Measurements from ENCODE around the gene CPE.

The CPE gene

GRCh38 chr4:165506849-165507248 is 128.0 kb downstream of the CPE start (continued):
- TF ChIP-seq ARNTL (CRISPR knock-in tag; IDR thresholded peaks at IDR 0.05; ENCODE audit: borderline replicate concordance, low read depth): no peak
- TF ChIP-seq, protein P1, sequence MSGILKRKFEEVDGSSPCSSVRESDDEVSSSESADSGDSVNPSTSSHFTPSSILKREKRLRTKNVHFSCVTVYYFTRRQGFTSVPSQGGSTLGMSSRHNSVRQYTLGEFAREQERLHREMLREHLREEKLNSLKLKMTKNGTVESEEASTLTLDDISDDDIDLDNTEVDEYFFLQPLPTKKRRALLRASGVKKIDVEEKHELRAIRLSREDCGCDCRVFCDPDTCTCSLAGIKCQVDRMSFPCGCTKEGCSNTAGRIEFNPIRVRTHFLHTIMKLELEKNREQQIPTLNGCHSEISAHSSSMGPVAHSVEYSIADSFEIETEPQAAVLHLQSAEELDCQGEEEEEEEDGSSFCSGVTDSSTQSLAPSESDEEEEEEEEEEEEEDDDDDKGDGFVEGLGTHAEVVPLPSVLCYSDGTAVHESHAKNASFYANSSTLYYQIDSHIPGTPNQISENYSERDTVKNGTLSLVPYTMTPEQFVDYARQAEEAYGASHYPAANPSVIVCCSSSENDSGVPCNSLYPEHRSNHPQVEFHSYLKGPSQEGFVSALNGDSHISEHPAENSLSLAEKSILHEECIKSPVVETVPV (CRISPR knock-in tag; IDR thresholded peaks at IDR 0.05): no peak
- TF ChIP-seq ZC3H10 (CRISPR knock-in tag; IDR thresholded peaks at IDR 0.05): no peak
- no peak for TF ChIP-seq SNAI2 (CRISPR knock-in tag; IDR thresholded peaks at IDR 0.05)
- TF ChIP-seq, protein P2, sequence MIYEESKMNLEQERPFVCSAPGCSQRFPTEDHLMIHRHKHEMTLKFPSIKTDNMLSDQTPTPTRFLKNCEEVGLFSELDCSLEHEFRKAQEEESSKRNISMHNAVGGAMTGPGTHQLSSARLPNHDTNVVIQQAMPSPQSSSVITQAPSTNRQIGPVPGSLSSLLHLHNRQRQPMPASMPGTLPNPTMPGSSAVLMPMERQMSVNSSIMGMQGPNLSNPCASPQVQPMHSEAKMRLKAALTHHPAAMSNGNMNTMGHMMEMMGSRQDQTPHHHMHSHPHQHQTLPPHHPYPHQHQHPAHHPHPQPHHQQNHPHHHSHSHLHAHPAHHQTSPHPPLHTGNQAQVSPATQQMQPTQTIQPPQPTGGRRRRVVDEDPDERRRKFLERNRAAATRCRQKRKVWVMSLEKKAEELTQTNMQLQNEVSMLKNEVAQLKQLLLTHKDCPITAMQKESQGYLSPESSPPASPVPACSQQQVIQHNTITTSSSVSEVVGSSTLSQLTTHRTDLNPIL (CRISPR knock-in tag; IDR thresholded peaks at IDR 0.05; ENCODE audit: low read depth): no peak
- no peak for TF ChIP-seq ZNF565 (CRISPR knock-in tag; conservative IDR thresholded peaks at IDR 0.05; ENCODE audit: low read depth)
- no peak for TF ChIP-seq ZNF8 (CRISPR knock-in tag; IDR thresholded peaks at IDR 0.05)
- TF ChIP-seq RARB (CRISPR knock-in tag; IDR thresholded peaks at IDR 0.05): no peak
- TF ChIP-seq PPARA (CRISPR knock-in tag; IDR thresholded peaks at IDR 0.05; ENCODE audit: borderline replicate concordance): no peak
- TF ChIP-seq GLIS3 (CRISPR knock-in tag; IDR thresholded peaks at IDR 0.05): no peak

GRCh38 chr4:165507381-165507780 is 128.6 kb downstream of the CPE start:
- no peak for ATAC-seq
- no peak for TF ChIP-seq ZNF565 (CRISPR knock-in tag; conservative IDR thresholded peaks at IDR 0.05; ENCODE audit: low read depth)
- no peak for TF ChIP-seq TCF4 (CRISPR knock-in tag; IDR thresholded peaks at IDR 0.05; ENCODE audit: borderline replicate concordance)
- no peak for TF ChIP-seq ZFP3 (CRISPR knock-in tag; IDR thresholded peaks at IDR 0.05)
- no peak for TF ChIP-seq ARNTL (CRISPR knock-in tag; IDR thresholded peaks at IDR 0.05; ENCODE audit: borderline replicate concordance, low read depth)
- TF ChIP-seq, protein P2 (CRISPR knock-in tag; IDR thresholded peaks at IDR 0.05; ENCODE audit: low read depth): no peak
- TF ChIP-seq RARB (CRISPR knock-in tag; IDR thresholded peaks at IDR 0.05): no peak
- TF ChIP-seq, protein P3, sequence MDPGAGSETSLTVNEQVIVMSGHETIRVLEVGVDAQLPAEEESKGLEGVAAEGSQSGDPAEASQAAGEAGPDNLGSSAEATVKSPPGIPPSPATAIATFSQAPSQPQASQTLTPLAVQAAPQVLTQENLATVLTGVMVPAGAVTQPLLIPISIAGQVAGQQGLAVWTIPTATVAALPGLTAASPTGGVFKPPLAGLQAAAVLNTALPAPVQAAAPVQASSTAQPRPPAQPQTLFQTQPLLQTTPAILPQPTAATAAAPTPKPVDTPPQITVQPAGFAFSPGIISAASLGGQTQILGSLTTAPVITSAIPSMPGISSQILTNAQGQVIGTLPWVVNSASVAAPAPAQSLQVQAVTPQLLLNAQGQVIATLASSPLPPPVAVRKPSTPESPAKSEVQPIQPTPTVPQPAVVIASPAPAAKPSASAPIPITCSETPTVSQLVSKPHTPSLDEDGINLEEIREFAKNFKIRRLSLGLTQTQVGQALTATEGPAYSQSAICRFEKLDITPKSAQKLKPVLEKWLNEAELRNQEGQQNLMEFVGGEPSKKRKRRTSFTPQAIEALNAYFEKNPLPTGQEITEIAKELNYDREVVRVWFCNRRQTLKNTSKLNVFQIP (CRISPR knock-in tag; IDR thresholded peaks at IDR 0.05; ENCODE audit: borderline replicate concordance, low read depth): no peak
- TF ChIP-seq ESRRG (CRISPR knock-in tag; IDR thresholded peaks at IDR 0.05): no peak
- TF ChIP-seq PPARA (CRISPR knock-in tag; IDR thresholded peaks at IDR 0.05; ENCODE audit: borderline replicate concordance): no peak
- TF ChIP-seq GLIS3 (CRISPR knock-in tag; IDR thresholded peaks at IDR 0.05): no peak
- TF ChIP-seq ZNF70 (CRISPR knock-in tag; IDR thresholded peaks at IDR 0.05): no peak
- no peak for TF ChIP-seq CSDC2 (CRISPR knock-in tag; IDR thresholded peaks at IDR 0.05)
- TF ChIP-seq ZNF8 (CRISPR knock-in tag; IDR thresholded peaks at IDR 0.05): no peak

- no peak for ATAC-seq
- no peak for TF ChIP-seq ZNF70 (CRISPR knock-in tag; IDR thresholded peaks at IDR 0.05)
- no peak for TF ChIP-seq RARB (CRISPR knock-in tag; IDR thresholded peaks at IDR 0.05)
- TF ChIP-seq ZFP30 (CRISPR knock-in tag; IDR thresholded peaks at IDR 0.05): no peak
These were observed 129.7 kb downstream of the CPE start for GRCh38 chr4:165508372-165509120.

GRCh38 chr4:165512424-165512823 is 133.6 kb downstream of the CPE start:
- ATAC-seq: peak; percentile 52
- 0 out of 2 replicates have a peak, but pooled peaks have one; percentile 24 for TF ChIP-seq TSHZ2 (CRISPR knock-in tag; IDR thresholded peaks at IDR 0.05)
- TF ChIP-seq SNAI2 (CRISPR knock-in tag; IDR thresholded peaks at IDR 0.05): no peak

Measured in SK-N-SH treated with all-trans-retinoic acid at 6 μM for 48 hours (cell line).